Spleen (tissue), 7 donors: ENCODE measurements around the gene SH2D3C.

ENCODE experiments used
- POLR2A ChIP-seq, 3 donors: fragments of 450-650 bp; IDR thresholded peaks; one replicate each; pipeline ENCODE4 v1.5.1; 2017; ENCODE audit warnings: antibody characterized with exemption in 3 of 3, mild to moderate bottlenecking in 1 of 3
- POLR2AphosphoS5 ChIP-seq, 3 donors: sonication (generic); formaldehyde crosslinking; IDR thresholded peaks; one replicate each; pipeline ENCODE4 v1.5.1; 2017; ENCODE audit warnings: antibody characterized with exemption in 3 of 3
- TF ChIP-seq, protein P1 (sequence below), 11 experiments: fragments of 200-600 bp in 7 of 11; fragments of 450-650 bp in 4 of 11; sonication (generic) in 4 of 11; IDR thresholded peaks in 8 of 11; conservative IDR thresholded peaks in 3 of 11; 1 replicate in 7 of 11; 2 replicates in 4 of 11; pipeline versions ENCODE4 v1.4.0 to v1.8.0; 2016 to 2021; ENCODE audit warnings: antibody characterized with exemption in 11 of 11, inconsistent platforms in 4 of 11, mild to moderate bottlenecking in 1 of 11
- donor health status: DM: no; HTN: no; CAD: no; lungs with moderate emphysema.
- donor health status: DM: no; HTN: no; CAD: no.
- donor health status: DM: no; HTN: no; CAD: no.

- TF ChIP-seq POLR2AphosphoS5 (IDR thresholded peaks at IDR 0.05), result no peak
- TF ChIP-seq, protein P1, sequence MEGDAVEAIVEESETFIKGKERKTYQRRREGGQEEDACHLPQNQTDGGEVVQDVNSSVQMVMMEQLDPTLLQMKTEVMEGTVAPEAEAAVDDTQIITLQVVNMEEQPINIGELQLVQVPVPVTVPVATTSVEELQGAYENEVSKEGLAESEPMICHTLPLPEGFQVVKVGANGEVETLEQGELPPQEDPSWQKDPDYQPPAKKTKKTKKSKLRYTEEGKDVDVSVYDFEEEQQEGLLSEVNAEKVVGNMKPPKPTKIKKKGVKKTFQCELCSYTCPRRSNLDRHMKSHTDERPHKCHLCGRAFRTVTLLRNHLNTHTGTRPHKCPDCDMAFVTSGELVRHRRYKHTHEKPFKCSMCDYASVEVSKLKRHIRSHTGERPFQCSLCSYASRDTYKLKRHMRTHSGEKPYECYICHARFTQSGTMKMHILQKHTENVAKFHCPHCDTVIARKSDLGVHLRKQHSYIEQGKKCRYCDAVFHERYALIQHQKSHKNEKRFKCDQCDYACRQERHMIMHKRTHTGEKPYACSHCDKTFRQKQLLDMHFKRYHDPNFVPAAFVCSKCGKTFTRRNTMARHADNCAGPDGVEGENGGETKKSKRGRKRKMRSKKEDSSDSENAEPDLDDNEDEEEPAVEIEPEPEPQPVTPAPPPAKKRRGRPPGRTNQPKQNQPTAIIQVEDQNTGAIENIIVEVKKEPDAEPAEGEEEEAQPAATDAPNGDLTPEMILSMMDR (IDR thresholded peaks at IDR 0.05 in 8 of 11, conservative IDR thresholded peaks at IDR 0.05 in 3 of 11), result no peak
- no peak for TF ChIP-seq POLR2A (IDR thresholded peaks at IDR 0.05)
Measured at GRCh38 chr9:127777368-127777980, 992 bp downstream of the SH2D3C start.
